HG03571 (cell line): ENCODE measurements around the gene TTLL12.

Experiments used
- ATAC-seq: cut with Tn5 transposase; IDR thresholded peaks from one replicate; pipeline ENCODE4 v1.9.1; 2021; ENCODE audit not compliant: unreplicated experiment

Gene TTLL12

DNA sequence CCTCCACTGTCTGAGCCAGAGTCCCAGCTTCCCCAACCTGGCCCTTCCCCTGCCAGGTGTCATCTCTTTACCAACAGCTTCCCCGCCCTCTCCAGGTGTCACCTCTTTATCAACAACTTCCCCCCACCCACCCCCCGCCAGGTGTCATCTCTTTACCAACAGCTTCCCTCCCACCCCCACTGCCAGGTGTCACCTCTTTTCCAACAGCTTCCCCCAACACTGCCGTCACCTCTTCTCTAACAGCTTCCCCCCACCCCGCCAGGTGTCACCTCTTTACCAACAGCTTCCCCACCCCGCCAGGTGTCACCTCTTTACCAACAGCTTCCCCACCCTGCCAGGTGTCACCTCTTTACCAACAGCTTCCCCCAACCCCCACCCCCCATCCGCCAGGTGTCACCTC lies 29.8 kb upstream of the TTLL12 start:
- no peak for ATAC-seq

GRCh38 chr22:43213962-43214361 lies 27.0 kb upstream of the TTLL12 start:
- no peak for ATAC-seq

- ATAC-seq: no peak
These were observed 26.1 kb upstream of the TTLL12 start for GRCh38 chr22:43213051-43213450.

DNA sequence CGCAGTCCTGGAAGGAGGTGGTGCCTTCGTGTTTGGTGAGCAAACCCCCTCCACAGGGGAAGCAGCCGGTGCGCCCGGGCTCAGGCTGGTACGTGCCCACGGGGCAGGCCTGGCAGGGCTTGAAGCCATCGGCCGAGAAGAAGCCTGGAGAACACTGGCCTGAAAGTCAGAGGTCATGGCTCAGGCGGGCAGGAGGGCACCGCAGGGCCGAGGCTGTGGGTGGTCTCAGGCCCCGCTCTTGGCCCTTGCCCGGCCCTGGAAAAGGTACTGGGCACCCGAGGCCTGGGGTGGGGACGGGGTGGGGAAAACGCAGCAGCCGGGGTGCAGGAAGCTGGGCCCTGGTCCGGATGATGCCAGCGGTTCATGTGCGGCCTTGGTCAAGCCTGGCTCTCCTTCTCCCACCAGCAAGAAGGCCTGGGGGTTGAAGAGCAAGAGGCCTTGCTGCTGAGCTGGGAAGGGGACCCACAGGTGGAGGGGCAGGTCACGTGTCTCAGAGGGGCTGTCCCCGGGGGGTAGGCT lies 25.6 kb upstream of the TTLL12 start:
- ATAC-seq: no peak

DNA sequence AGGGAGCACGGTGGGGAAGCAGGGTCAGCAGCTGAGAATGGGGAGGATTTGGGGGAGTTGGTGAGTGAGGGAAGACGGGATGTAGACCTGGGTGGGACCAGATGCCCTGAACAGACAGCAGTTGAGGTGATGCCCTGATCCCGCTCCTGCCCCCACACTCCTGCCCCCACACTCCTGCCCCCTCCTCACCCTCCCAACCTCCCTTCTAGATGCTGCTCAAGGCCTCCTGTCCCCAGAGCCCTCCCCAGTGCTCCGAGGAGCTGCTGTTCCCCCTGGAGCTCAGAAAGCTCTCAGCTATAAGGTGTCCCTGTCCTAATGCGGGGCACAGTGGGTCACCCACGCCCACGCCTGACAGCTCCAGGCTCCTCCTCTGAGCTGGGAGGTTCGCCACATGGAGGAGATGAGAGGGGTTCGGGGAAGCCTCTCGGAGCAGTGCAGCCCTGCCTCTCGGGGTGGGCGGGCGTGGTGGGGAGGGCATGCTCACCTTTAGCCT lies 25.1 kb upstream of the TTLL12 start:
- ATAC-seq: no peak

DNA sequence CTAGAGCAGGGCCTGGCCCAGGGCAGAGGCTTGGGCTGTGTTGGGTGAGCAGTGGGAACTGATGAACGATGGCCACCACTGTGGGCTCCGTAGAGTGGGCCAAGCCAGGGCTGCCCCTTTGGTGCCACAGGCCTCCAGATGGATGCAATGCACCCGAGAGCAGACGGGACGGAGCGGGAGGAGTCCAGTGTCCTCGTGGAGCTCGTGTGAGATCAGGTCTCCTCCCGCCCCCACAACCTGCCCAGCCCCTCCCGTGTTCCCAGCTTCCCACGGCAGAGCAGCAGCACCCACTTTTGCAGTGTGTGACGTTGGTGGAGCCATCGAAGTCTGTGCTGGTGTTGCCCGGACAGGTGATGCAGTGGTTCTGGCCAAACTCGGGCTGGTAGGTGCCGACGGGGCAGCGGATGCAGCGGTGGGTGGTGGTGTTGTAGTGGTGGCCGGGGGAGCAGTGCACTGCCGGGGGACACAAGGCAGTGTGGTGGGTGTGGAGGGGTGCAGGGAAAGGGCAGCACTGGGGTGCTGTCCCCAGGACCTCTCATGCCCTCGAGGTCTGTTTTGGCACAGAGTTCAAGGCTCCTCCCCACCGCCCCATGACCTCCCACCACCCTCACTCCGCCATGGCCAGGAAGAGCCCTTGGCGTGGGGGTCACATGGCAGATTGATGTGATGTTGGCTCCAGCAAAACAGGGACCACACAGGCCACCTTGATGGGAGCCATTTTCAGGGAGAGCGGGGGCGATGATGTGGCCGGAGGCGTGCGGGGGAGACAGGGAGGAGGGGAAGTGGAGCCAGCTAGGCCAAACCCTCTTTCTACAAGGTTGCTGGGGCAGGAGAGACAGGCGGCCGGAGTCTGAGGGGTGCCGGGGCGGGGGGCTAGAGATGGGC lies 23.9 kb upstream of the TTLL12 start:
- ATAC-seq: no peak

DNA sequence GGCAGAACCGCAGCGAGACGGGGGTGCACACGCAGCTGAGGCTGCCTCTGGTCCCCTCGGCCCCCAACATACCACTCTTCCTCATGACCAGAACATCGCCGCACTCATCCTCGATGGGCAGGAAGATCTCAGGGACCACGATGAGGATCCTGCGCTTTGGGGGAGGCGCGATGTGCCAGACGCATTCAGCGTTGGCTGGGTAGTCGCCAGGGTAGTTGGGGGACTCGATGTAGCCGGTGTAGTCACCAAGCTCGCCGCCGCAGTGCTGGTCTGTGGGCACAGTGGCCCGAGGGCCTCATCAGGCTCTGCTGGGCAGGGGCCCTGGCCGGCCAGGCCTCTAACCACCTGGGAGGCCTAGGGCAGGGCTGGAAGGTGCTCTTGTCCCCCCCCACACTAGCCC lies 23.0 kb upstream of the TTLL12 start:
- ATAC-seq: no peak

DNA sequence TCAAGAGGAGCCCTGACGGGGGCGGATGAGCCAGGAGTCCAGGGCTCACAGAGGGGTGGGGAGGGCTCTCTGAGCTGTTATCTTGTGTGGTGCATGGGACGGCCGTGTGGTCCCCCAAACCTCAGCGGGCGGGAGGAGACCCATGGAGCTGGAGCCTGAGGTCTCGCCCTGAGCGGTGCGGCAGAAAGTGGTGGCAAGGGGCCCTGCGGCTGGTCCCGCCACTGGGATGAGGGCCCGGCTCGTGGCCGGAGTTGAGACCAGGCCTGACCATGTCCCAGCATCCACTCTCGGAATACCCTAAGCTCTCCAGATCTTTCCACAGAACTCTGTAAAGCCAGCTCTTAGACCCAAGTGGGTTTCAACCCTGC lies 22.6 kb upstream of the TTLL12 start:
- ATAC-seq: no peak

DNA sequence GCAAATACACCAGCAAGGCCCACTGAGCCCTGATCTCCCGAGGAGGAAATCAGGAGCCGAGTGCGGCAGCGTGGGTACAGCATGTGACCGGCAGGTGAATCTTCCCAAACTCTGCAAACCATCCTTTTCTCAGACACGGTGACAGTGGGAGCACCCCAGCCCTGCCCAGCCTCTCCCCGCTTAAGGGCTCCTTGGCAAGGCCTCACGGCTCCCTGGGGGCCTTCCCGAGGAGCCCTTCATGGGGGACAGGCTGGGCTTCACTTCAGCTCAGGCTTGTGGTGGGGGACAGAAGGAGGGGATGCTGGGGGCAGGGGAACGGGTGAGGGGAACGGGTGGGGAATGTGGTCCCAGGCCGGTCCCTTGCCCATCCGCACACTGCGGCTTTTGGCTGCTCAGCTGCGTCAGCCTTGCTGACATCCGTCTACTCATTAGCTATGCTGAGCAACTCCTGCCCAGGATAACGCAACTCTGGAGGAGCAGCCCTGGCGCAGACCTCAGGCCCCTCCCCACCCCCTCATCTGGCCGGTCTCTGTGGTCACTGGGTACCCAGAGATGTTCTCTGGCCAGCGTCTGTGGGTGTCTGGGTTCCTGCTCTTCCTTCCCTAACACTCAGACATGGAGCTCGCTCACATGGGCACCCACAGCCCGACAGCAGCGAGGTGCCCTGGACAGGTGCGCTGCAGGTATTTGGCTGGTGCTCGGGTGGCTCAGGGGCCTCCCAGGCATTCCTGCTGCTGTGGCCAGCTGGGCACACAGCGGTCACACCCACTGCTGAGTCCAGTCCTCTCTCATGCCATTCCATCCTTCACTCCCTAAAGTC lies 22.0 kb upstream of the TTLL12 start:
- ATAC-seq: no peak

- ATAC-seq: no peak
These were observed 21.1 kb upstream of the TTLL12 start for GRCh38 chr22:43207849-43208702.

DNA sequence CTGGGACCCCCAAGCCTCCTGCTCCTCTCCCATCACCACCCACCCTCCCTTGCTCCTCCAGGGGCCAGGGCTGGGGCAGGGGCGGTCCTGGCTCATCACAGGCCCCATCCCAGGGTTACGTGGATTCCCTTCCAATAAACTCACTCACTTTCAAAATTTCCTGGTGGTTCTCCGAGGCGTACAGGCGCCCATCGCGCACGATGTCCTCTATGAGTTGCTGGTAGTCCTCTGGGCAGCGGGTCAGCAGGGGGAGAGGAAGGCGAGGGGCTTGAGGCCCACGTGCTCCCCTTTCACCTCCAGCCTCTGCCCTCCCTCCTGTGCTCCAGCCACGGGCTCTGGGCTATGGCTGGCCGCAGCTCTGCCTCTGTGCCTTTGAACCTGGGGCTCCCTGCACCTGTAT lies 20.5 kb upstream of the TTLL12 start:
- no peak for ATAC-seq

DNA sequence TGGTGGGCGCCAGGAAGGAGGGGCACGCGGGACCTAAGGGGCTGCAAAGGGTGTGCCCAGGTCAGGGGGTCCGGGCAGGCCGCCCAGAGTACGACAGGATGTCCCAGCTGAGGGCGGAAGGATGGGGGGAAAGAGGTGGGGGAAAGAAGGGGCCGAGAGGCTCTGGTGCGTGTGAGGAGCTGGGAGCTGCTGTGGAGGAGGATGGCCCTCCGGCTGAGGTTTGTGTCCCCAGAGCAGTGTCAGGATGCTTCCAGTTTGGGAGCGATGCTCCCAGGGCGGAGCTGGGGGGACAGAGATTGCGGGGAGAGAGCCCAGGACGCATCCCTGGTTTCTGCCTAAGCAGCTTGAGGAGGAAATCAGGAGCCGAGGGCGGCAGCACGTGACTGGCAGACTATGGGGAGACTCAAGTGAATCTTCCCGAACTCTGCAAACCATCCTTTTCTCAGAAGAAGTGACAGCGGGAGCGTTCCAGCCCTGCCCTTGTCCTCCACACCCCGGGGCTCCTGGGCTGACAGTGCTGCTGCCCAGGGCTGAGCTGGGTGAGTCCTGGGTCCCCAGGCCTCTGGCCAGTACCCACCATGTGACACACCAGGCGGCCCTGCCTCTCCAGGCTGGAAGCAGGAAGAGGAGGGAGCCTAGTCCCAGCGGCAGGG lies 19.7 kb upstream of the TTLL12 start:
- ATAC-seq: no peak

DNA sequence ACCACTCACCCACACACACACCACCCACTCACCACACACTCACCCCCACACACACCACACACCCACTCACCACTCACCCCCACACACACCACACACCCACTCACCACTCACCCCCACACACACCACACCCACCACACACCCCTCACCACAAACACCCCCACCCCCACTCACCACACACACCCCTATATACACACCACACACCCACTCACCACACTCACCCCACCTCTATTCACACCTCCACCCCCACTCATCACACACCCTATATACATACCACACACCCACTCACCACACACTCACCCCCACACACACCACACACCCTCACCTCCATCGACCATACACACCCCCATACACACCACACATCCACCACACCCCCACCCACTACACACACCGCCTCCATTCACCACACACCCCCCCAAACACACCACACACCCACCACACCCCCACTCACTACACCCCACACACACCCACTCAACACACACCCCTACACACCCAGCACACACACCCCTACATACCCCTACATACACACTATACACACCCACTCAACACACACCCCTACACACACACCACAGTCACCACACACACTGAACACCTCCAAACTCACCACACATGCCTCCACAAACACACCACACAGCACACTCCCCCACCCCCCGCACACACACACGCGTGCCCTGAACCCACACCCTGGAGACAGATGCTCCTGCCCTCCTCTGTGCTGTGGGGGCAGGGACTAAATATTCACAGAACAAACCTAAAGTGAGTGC lies 19.0 kb upstream of the TTLL12 start:
- no peak for ATAC-seq

GRCh38 chr22:43205261-43205691 lies 18.3 kb upstream of the TTLL12 start:
- ATAC-seq: no peak

DNA sequence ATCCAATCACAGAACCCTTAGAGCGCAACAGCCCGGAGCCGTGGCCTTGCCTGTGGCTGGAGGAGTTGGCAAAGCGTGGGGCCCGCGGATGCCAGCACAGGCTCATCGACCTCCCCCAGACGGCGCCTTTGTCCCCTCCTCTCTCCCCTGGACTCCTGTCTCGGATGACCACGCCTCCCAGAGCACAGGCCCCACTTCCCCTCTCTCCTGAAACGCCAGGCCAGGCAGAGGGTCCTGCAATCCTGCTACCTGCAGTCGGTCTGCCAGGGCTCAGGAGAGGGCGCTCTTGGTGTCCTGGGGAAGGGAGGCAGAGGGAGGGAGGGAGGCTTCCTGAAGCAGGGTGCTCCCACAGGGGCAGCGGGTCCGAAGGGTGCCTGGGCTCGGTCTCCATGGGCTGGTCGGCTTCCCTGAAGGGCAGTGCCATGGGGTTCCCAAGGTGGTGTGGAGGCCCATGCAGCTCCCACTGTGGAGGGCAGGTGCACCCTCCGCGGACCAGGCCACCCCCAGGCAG lies 16.6 kb upstream of the TTLL12 start:
- ATAC-seq: no peak

GRCh38 chr22:43202756-43203410 lies 15.9 kb upstream of the TTLL12 start:
- no peak for ATAC-seq

GRCh38 chr22:43202326-43202725 lies 15.4 kb upstream of the TTLL12 start:
- ATAC-seq: no peak

DNA sequence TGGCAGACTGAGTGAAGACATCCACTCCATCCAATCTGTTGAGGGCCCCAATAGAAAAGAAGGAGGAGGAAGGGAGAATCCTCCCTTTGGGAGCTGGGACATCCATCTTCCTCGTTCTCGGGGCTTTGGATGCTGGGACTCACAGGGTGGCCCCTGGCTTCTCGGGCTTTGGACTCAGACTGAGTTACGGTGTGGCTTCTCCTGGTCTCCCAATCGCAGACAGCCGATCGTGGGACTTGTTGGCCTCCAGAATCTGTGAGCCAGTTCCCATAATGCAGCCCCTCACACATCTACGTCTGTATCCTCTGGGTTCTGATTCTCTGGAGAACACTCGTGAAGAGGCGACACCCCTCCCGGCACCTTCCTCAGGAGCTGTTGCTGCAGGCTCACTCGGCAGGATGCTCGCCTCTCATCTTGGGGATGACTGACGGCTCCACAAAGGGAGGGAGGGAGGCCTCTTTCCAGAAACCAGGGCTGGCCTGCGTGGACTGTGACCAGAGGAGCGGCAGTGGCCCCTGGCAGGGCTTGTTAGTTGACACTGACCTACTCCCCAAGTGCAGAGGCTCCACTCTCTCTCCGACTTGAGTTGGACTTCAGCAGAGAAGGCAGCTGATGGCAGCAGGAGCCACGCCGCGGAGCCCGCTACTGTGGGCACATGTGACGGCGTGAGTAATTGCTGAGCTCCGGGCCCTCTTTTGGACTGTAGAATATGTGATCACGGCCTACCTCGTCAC lies 14.7 kb upstream of the TTLL12 start:
- ATAC-seq: no peak
